ENCODE results near the gene SERGEF. TPM values are rescaled to one million over a fixed set of nuclear protein-coding genes. Genes with fewer than 3 reads are reported as not detected.

Gene SERGEF
- polyA plus RNA-seq, 3 donors: 14.3 to 33.7 (median 33.3) TPM

DNA sequence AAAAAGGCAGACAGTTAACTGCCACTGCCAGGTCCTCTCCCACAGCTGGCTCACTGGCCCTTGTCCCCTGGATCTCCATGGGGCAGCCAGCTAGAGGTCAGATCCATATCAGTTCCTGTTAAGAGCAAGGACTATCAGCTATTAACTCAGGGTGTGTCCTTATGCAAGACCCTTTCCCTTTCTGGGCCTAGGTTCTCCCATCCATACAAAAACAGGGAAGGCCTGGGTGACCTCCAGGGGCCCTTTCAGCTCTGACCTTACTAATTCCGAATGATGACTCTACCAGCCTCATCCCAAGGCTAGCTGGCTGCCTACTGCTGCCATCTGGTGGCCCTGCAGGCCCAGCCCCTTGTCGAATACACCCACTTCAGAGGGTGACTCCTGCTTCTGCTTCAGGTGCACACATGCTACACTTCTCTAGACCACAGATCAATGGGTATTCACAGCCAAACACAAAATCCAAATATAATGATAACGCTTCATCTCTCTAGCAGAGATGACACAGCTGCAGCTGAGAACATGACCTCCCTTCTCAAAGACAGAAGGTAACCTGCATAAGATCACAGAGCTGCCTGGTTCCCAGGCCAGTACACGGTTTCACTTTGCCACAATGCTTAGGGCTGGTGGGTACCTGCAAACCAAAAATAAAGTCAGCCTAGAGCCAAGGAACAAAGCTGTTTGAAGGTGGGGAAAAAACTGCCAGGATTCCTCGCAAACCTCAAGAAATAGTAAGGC, 34.1 kb downstream of the SERGEF start:
- Histone ChIP-seq H3K27me3 (ENCODE audit: control insufficient read depth in 2 of 2, insufficient read depth in 2 of 2, low read length in 2 of 2) (no peaks in the 10 kb centered on the region), H3K4me3 (replicated peaks in 1 of 3; ENCODE audit: low read depth in 2 of 3, low read length in 3 of 3) (no peak overlapping the region), H3K4me1 (ENCODE audit: control insufficient read depth in 1 of 2, insufficient read depth in 2 of 2, low read length in 2 of 2) (no peaks in the 10 kb centered on the region), H3K27ac (ENCODE audit: low read depth in 1 of 2, low read length in 2 of 2) (no peak overlapping the region), H4K20me1 (ENCODE audit: insufficient read depth, low read length) (no peaks in the 10 kb centered on the region), H3K4me2 (replicated peaks; ENCODE audit: extremely low read depth, low read length, poor library complexity, severe bottlenecking) (no peak overlapping the region), H3K9me3 (replicated peaks in 1 of 2; ENCODE audit: control insufficient read depth in 1 of 2, insufficient read depth in 1 of 2, low read length in 2 of 2) (no peaks in the 10 kb centered on the region), H3K9ac (ENCODE audit: insufficient read depth, low read length, poor library complexity, severe bottlenecking) (no peak overlapping the region), H3K36me3 (replicated peaks in 1 of 2; ENCODE audit: control insufficient read depth in 1 of 2, insufficient read depth in 2 of 2, low read length in 2 of 2) (peaks cover 0 to 18% of the 10 kb centered on the region in 2 donors), H2AFZ (ENCODE audit: insufficient read depth, low read depth, low read length, poor library complexity, severe bottlenecking) (no peak overlapping the region), H3K79me2 (ENCODE audit: insufficient read depth, low read length) (no peaks in the 10 kb centered on the region)
- peak in 1 of 3 donors; percentile 3 for DNase-seq
- Mint-ChIP-seq H3K9me3 (peaks cover 0 to 1% (median 0%) of the 10 kb centered on the region in 7 donors), H3K36me3 (peaks cover 23 to 25% of the 10 kb centered on the region in 2 donors), H3K4me1 (no peaks in the 10 kb centered on the region), H3K27ac (no peak overlapping the region), H3K4me3 (no peak overlapping the region), H3K27me3 (ENCODE audit: low read depth in 3 of 3) (no peaks in the 10 kb centered on the region)
- TF ChIP-seq, protein P1, sequence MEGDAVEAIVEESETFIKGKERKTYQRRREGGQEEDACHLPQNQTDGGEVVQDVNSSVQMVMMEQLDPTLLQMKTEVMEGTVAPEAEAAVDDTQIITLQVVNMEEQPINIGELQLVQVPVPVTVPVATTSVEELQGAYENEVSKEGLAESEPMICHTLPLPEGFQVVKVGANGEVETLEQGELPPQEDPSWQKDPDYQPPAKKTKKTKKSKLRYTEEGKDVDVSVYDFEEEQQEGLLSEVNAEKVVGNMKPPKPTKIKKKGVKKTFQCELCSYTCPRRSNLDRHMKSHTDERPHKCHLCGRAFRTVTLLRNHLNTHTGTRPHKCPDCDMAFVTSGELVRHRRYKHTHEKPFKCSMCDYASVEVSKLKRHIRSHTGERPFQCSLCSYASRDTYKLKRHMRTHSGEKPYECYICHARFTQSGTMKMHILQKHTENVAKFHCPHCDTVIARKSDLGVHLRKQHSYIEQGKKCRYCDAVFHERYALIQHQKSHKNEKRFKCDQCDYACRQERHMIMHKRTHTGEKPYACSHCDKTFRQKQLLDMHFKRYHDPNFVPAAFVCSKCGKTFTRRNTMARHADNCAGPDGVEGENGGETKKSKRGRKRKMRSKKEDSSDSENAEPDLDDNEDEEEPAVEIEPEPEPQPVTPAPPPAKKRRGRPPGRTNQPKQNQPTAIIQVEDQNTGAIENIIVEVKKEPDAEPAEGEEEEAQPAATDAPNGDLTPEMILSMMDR (IDR thresholded peaks at IDR 0.05): no peak
- whole genome bisulfite sequencing (ENCODE audit: insufficient coverage): 88% methylated on average over 5 of the region's 5 CpGs
- intact Hi-C loops (cut with micrococcal nuclease): loop anchor here (2.0 to 5.0 kb wide), 2 partner anchors 246 to 248 kb away; partner anchors contain the start of gene KCNC1 (in 1 of the 2)

- Mint-ChIP-seq H3K36me3 (peaks cover 26 to 31% of the 10 kb centered on the region in 2 donors), H3K27ac (no peak overlapping the region), H3K9me3 (peaks cover 0 to 3% (median 0%) of the 10 kb centered on the region in 7 donors), H3K4me1 (no peaks in the 10 kb centered on the region), H3K4me3 (no peak overlapping the region), H3K27me3 (ENCODE audit: low read depth in 3 of 3) (no peaks in the 10 kb centered on the region)
- Histone ChIP-seq H3K27ac (ENCODE audit: low read depth in 1 of 2, low read length in 2 of 2) (no peak overlapping the region), H3K9me3 (replicated peaks in 1 of 2; ENCODE audit: control insufficient read depth in 1 of 2, insufficient read depth in 1 of 2, low read length in 2 of 2) (no peaks in the 10 kb centered on the region), H3K4me1 (ENCODE audit: control insufficient read depth in 1 of 2, insufficient read depth in 2 of 2, low read length in 2 of 2) (no peaks in the 10 kb centered on the region), H3K9ac (ENCODE audit: insufficient read depth, low read length, poor library complexity, severe bottlenecking) (no peak overlapping the region), H3K79me2 (ENCODE audit: insufficient read depth, low read length) (no peaks in the 10 kb centered on the region), H2AFZ (ENCODE audit: insufficient read depth, low read depth, low read length, poor library complexity, severe bottlenecking) (no peak overlapping the region), H3K27me3 (ENCODE audit: control insufficient read depth in 2 of 2, insufficient read depth in 2 of 2, low read length in 2 of 2) (no peaks in the 10 kb centered on the region), H3K4me2 (replicated peaks; ENCODE audit: extremely low read depth, low read length, poor library complexity, severe bottlenecking) (no peak overlapping the region), H3K36me3 (replicated peaks in 1 of 2; ENCODE audit: control insufficient read depth in 1 of 2, insufficient read depth in 2 of 2, low read length in 2 of 2) (peaks cover 3 to 18% of the 10 kb centered on the region in 2 donors), H4K20me1 (ENCODE audit: insufficient read depth, low read length) (no peaks in the 10 kb centered on the region), H3K4me3 (replicated peaks in 1 of 3; ENCODE audit: low read depth in 2 of 3, low read length in 3 of 3) (no peak overlapping the region)
- WGBS (ENCODE audit: insufficient coverage): 100% methylated on average over 1 of the region's 1 CpG
- TF ChIP-seq, protein P1 (IDR thresholded peaks at IDR 0.05): no peak
- intact Hi-C loops (cut with micrococcal nuclease): loop anchor here in 1 of 2 donors (5.0 kb wide), 1 partner anchor 244 kb away; the partner anchor contains the start of gene KCNC1
- no peak for DNase-seq
These were observed 36.2 kb downstream of the SERGEF start for GRCh38 chr11:17976651-17977050.

Data from CD14-positive monocyte (primary cell).